Endothelial cell of umbilical vein (primary cell): Measurements from ENCODE around the gene TMEM178A.

Experiments used
- CTCF ChIP-seq, 2 donors: IDR thresholded peaks; 1 replicate in 1 of 2; 2 replicates in 1 of 2; pipeline ENCODE4 v1.5.1; 2011; ENCODE audit warnings: low read length in 2 of 2, mild to moderate bottlenecking in 2 of 2, moderate library complexity in 2 of 2, control low read depth in 1 of 2, inconsistent platforms in 1 of 2, low read depth in 1 of 2; ENCODE audit not compliant: insufficient read depth in 1 of 2; ENCODE audit errors: extremely low read depth in 1 of 2
- EZH2 ChIP-seq: IDR thresholded peaks from 2 replicates; pipeline ENCODE4 v1.6.1; 2012; ENCODE audit warnings: borderline replicate concordance, low read depth, mild to moderate bottlenecking, moderate library complexity, low read length, inconsistent platforms; ENCODE audit not compliant: severe bottlenecking
- POLR2AphosphoS5 ChIP-seq: IDR thresholded peaks from 2 replicates; pipeline ENCODE4 v1.6.1; 2012; ENCODE audit warnings: low read depth, mild to moderate bottlenecking, control low read depth, low read length, moderate library complexity; ENCODE audit not compliant: insufficient read depth

GRCh38 chr2:39625193-39625926 is 40.4 kb upstream of the TMEM178A start:
- no peak for TF ChIP-seq CTCF (IDR thresholded peaks at IDR 0.05; ENCODE audit: extremely low read depth in 1 of 2, insufficient read depth in 1 of 2, low read depth in 1 of 2, low read length in 2 of 2)
- no peak for TF ChIP-seq POLR2AphosphoS5
- no peak for TF ChIP-seq EZH2
